Mesendoderm (in vitro differentiated cells): Measurements from ENCODE around the gene CEP72.

Source experiments
- DNase-seq: peaks from one replicate; pipeline ENCODE4 v3.0.0; 2013
- H2AK5ac ChIP-seq: 2 replicates; pipeline ENCODE4 v1.6.1; 2013; ENCODE audit warnings: low read length, inconsistent platforms
- H2BK120ac ChIP-seq: 2 replicates; pipeline ENCODE4 v1.6.1; 2013; ENCODE audit warnings: low read depth, mild to moderate bottlenecking, low read length, moderate library complexity, mixed read lengths
- H2BK15ac ChIP-seq: replicated peaks from 2 replicates; pipeline ENCODE4 v1.6.1; 2013; ENCODE audit warnings: low read depth, mild to moderate bottlenecking, moderate library complexity
- H2BK5ac ChIP-seq: 2 replicates; pipeline ENCODE4 v1.6.1; 2013; ENCODE audit warnings: low read length, inconsistent platforms
- H3K18ac ChIP-seq: 2 replicates; pipeline ENCODE4 v1.6.1; 2013; ENCODE audit warnings: mild to moderate bottlenecking, low read length, mixed read lengths
- H3K23ac ChIP-seq: one replicate; pipeline ENCODE4 v1.6.1; 2013; ENCODE audit warnings: low read length
- H3K27ac ChIP-seq: 2 replicates; pipeline ENCODE4 v1.5.1; 2013; ENCODE audit warnings: low read depth, mild to moderate bottlenecking, inconsistent platforms, low read length, moderate library complexity
- H3K27me3 ChIP-seq: 2 replicates; pipeline ENCODE4 v1.6.1; 2013; ENCODE audit warnings: low read length, control low read depth, mild to moderate bottlenecking, inconsistent platforms; ENCODE audit not compliant: insufficient read depth, poor library complexity
- H3K36me3 ChIP-seq: 2 replicates; pipeline ENCODE4 v1.6.1; 2013; ENCODE audit warnings: low read length, inconsistent platforms; ENCODE audit not compliant: control insufficient read depth, insufficient read depth
- H3K4ac ChIP-seq: one replicate; pipeline ENCODE4 v1.6.1; 2013; ENCODE audit warnings: low read depth, mild to moderate bottlenecking, low read length, moderate library complexity
- H3K4me1 ChIP-seq: 2 replicates; pipeline ENCODE4 v1.6.1; 2013; ENCODE audit warnings: low read depth, low read length, inconsistent platforms; ENCODE audit not compliant: control insufficient read depth
- H3K4me2 ChIP-seq: 2 replicates; pipeline ENCODE4 v1.6.1; 2013; ENCODE audit warnings: low read length
- H3K4me3 ChIP-seq: 2 replicates; pipeline ENCODE4 v1.5.1; 2013; ENCODE audit warnings: mild to moderate bottlenecking, low read length
- H3K56ac ChIP-seq: one replicate; pipeline ENCODE4 v1.6.1; 2013; ENCODE audit warnings: low read length
- H3K79me1 ChIP-seq: 2 replicates; pipeline ENCODE4 v1.6.1; 2013; ENCODE audit warnings: low read length, inconsistent platforms
- H3K79me2 ChIP-seq: 2 replicates; pipeline ENCODE4 v1.6.1; 2013; ENCODE audit warnings: mild to moderate bottlenecking, low read length; ENCODE audit not compliant: control insufficient read depth, insufficient read depth
- H3K9ac ChIP-seq: 2 replicates; pipeline ENCODE4 v1.6.1; 2013; ENCODE audit warnings: low read length, inconsistent platforms
- H4K5ac ChIP-seq: one replicate; pipeline ENCODE4 v1.6.1; 2013; ENCODE audit warnings: low read length
- H4K8ac ChIP-seq: one replicate; pipeline ENCODE4 v1.6.1; 2013; ENCODE audit warnings: low read depth, mild to moderate bottlenecking, control low read depth, low read length, moderate library complexity
- WGBS: extraction: QIAGEN DNeasy Blood & Tissue Kit; methylation state at CpG from one replicate; pipeline ENCODE4 v1.1.7; 2013; ENCODE audit warnings: low lambda C conversion rate, missing lambda C conversion rate; ENCODE audit not compliant: insufficient coverage; ENCODE audit errors: extremely low coverage; 5-methylcytosine and 5-hydroxymethylcytosine counted together

CEP72 gene

GRCh38 chr5:652023-652515 lies 39.9 kb downstream of the CEP72 start:
- H3K79me1 ChIP-seq = no peaks in the 10 kb centered on the region
- no peak overlapping the region for H3K23ac ChIP-seq
- no peak overlapping the region for H3K4me2 ChIP-seq
- no peak overlapping the region for H2BK15ac ChIP-seq
- WGBS = no CpG with 5 or more reads among the region's 8 CpGs
- no peak overlapping the region for H4K8ac ChIP-seq
- no peak for DNase-seq
- H3K56ac ChIP-seq = no peak overlapping the region
- H3K18ac ChIP-seq = no peak overlapping the region
- no peak overlapping the region for H3K27ac ChIP-seq
- H3K79me2 ChIP-seq = no peaks in the 10 kb centered on the region
- no peak overlapping the region for H4K5ac ChIP-seq
- H3K4me1 ChIP-seq = no peaks in the 10 kb centered on the region
- H3K4me3 ChIP-seq = no peak overlapping the region
- no peaks in the 10 kb centered on the region for H3K27me3 ChIP-seq
- no peak overlapping the region for H2BK120ac ChIP-seq
- no peak overlapping the region for H3K9ac ChIP-seq
- no peak overlapping the region for H2AK5ac ChIP-seq
- no peak overlapping the region for H3K4ac ChIP-seq
- H3K36me3 ChIP-seq = peaks cover 6% of the 10 kb centered on the region
- no peak overlapping the region for H2BK5ac ChIP-seq

GRCh38 chr5:652773-653350 lies 40.7 kb downstream of the CEP72 start:
- Histone ChIP-seq H2BK120ac (no peak overlapping the region), H3K79me1 (no peaks in the 10 kb centered on the region), H3K23ac (no peak overlapping the region), H2BK5ac (no peak overlapping the region), H3K79me2 (no peaks in the 10 kb centered on the region), H3K4ac (no peak overlapping the region), H4K5ac (no peak overlapping the region), H3K9ac (no peak overlapping the region), H3K56ac (no peak overlapping the region), H3K4me3 (no peak overlapping the region), H2BK15ac (no peak overlapping the region), H4K8ac (no peak overlapping the region), H3K27ac (no peak overlapping the region), H2AK5ac (no peak overlapping the region), H3K27me3 (no peaks in the 10 kb centered on the region), H3K4me2 (no peak overlapping the region), H3K18ac (no peak overlapping the region), H3K36me3 (peaks cover 5% of the 10 kb centered on the region), H3K4me1 (no peaks in the 10 kb centered on the region)
- DNase-seq = no peak
- WGBS = no CpG with 5 or more reads among the region's 11 CpGs

- Histone ChIP-seq H2BK5ac (no peak overlapping the region), H3K27me3 (no peaks in the 10 kb centered on the region), H3K56ac (no peak overlapping the region), H4K8ac (no peak overlapping the region), H3K4ac (no peak overlapping the region), H3K4me2 (no peak overlapping the region), H3K36me3 (peaks cover 3% of the 10 kb centered on the region), H2BK15ac (no peak overlapping the region), H3K9ac (no peak overlapping the region), H3K4me3 (no peak overlapping the region), H2AK5ac (no peak overlapping the region), H3K18ac (no peak overlapping the region), H4K5ac (no peak overlapping the region), H3K79me2 (no peaks in the 10 kb centered on the region), H3K79me1 (no peaks in the 10 kb centered on the region), H3K23ac (no peak overlapping the region), H3K27ac (no peak overlapping the region), H2BK120ac (no peak overlapping the region), H3K4me1 (no peaks in the 10 kb centered on the region)
- WGBS = 100% methylated on average over 1 of the region's 17 CpGs
- no peak for DNase-seq
These were observed 42.1 kb downstream of the CEP72 start for GRCh38 chr5:654071-654778.

- no peak overlapping the region for H3K4me2 ChIP-seq
- no peak overlapping the region for H2BK5ac ChIP-seq
- no peak for DNase-seq
- no peak overlapping the region for H3K4me3 ChIP-seq
- H2BK15ac ChIP-seq = no peak overlapping the region
- H2AK5ac ChIP-seq = no peak overlapping the region
- H3K23ac ChIP-seq = no peak overlapping the region
- H2BK120ac ChIP-seq = no peak overlapping the region
- H3K9ac ChIP-seq = no peak overlapping the region
- H3K79me2 ChIP-seq = no peaks in the 10 kb centered on the region
- no peak overlapping the region for H3K18ac ChIP-seq
- no peak overlapping the region for H4K8ac ChIP-seq
- no peaks in the 10 kb centered on the region for H3K27me3 ChIP-seq
- H3K27ac ChIP-seq = no peak overlapping the region
- H3K56ac ChIP-seq = no peak overlapping the region
- no peaks in the 10 kb centered on the region for H3K79me1 ChIP-seq
- H3K4me1 ChIP-seq = no peaks in the 10 kb centered on the region
- H3K4ac ChIP-seq = no peak overlapping the region
- peaks cover 8% of the 10 kb centered on the region for H3K36me3 ChIP-seq
- no CpG with 5 or more reads among the region's 13 CpGs for WGBS
- H4K5ac ChIP-seq = no peak overlapping the region
These were observed 43.3 kb downstream of the CEP72 start for GRCh38 chr5:655406-655805.

- H2AK5ac ChIP-seq = no peak overlapping the region
- no peak overlapping the region for H3K27ac ChIP-seq
- no peak overlapping the region for H4K5ac ChIP-seq
- no peak overlapping the region for H3K9ac ChIP-seq
- H3K79me2 ChIP-seq = no peaks in the 10 kb centered on the region
- no peaks in the 10 kb centered on the region for H3K4me1 ChIP-seq
- no peaks in the 10 kb centered on the region for H3K27me3 ChIP-seq
- no peaks in the 10 kb centered on the region for H3K79me1 ChIP-seq
- DNase-seq = no peak
- H3K4me2 ChIP-seq = no peak overlapping the region
- H3K18ac ChIP-seq = no peak overlapping the region
- no CpG with 5 or more reads among the region's 6 CpGs for WGBS
- no peak overlapping the region for H2BK15ac ChIP-seq
- no peak overlapping the region for H4K8ac ChIP-seq
- H3K4ac ChIP-seq = no peak overlapping the region
- no peak overlapping the region for H3K23ac ChIP-seq
- H3K56ac ChIP-seq = no peak overlapping the region
- H2BK120ac ChIP-seq = no peak overlapping the region
- peaks cover 8% of the 10 kb centered on the region for H3K36me3 ChIP-seq
- no peak overlapping the region for H2BK5ac ChIP-seq
- H3K4me3 ChIP-seq = no peak overlapping the region
These were observed 45.4 kb downstream of the CEP72 start for GRCh38 chr5:657570-657969.
